NCI-H2227 treated with DMSO at 0.1 percent for 48 hours (cell line): ENCODE measurements around the gene DIO1.

Experiments used
- DNase-seq: peaks from one replicate; lab custom pipeline; 2025; lab: John Stamatoyannopoulos, UW

Gene DIO1

GRCh38 chr1:53942127-53942957, 48.4 kb downstream of the DIO1 start:
- no peak for DNase-seq

- DNase-seq: no peak
Measured at GRCh38 chr1:53943090-53943489, 49.1 kb downstream of the DIO1 start.

DNA sequence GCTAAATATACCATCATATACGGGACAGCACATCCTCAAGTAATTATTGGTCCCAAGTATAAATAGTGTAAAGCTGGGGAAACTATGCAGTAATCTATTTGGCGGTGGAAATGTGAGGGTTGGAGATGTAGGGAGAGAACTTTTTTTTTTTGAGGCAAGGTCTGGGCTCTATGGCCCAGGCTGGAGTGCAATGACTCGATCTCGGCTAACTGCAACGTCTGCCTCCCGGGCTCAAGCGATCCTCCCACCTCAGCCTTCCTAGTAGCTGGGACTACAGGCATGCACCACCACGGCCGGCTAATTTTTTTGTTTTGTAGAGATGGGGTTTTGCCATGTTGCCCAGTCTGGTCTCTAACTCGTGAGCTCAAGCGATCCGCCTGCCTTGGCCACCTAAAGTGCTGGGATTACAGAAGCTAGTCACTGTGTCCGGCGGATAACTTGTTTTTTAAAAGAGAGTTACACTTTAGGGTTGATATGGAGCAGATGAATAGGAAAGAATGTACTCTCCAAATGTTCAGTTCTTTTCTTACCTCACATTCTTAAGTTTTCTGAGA, 49.6 kb downstream of the DIO1 start:
- no peak for DNase-seq

DNA sequence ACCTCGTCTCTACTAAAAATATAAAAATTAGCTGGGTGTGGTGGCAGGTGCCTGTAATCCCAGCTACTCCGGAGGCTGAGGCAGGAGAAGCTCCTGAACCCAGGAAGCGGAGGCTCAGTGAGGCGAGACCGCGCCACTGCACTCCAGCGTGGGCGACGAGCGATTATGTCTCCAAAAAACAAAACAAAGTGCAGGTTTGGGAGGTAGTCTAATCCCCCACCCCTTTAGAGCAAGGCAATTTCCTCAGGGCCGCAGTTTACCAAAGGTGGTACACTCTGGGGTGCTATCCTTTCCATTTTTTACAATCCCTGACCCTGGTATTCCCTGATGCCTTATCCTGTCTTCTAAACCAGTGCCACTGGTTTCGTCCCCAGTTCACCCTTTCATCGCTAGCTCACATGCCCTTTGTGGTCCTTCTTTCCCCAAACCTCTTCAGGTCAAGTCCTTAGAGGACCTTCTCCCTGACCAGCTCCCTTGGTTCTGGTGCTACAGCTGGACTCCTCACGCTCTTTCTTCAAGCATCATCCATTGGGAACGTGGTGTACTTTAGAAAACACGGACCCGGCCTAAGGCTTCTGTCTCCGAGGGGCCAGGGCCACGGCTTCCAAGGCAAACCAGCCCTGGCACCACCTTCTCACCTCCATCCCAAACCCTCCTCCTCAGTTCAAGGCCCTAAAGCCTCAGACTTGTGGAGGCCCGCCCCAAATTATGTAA, 50.6 kb downstream of the DIO1 start:
- DNase-seq: no peak

DNA sequence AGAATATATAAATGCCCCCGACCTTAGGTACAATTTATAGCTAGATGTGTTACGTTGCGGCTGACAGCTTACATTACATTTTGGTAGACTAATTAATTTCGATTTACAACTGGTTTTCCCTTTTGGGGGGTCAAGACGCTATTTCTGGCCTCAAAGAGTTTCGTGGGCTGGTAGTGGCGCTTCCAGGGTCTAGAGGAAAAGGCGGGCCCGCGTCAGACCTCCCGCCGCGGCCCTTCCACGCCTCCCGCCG, 51.1 kb downstream of the DIO1 start:
- no peak for DNase-seq

- DNase-seq: peak; percentile 99
Measured at GRCh38 chr1:53945433-53946251, 51.7 kb downstream of the DIO1 start, which contains the start of gene IFT25. Gene IFT25, minus strand, starts transcription at chr1:53945699. Its CDS starts 5,617 bp downstream, at chr1:53940082.

- peak; percentile 96 for DNase-seq
Measured at GRCh38 chr1:53946252-53947171, 52.5 kb downstream of the DIO1 start, which contains the start of gene LRRC42. Gene LRRC42, plus strand, starts transcription at chr1:53946350. Its CDS starts 5,650 bp downstream, at chr1:53952000.

- DNase-seq: no peak
Measured at GRCh38 chr1:53947172-53947907, 53.4 kb downstream of the DIO1 start.

GRCh38 chr1:53948291-53948690, 54.3 kb downstream of the DIO1 start:
- no peak for DNase-seq

DNA sequence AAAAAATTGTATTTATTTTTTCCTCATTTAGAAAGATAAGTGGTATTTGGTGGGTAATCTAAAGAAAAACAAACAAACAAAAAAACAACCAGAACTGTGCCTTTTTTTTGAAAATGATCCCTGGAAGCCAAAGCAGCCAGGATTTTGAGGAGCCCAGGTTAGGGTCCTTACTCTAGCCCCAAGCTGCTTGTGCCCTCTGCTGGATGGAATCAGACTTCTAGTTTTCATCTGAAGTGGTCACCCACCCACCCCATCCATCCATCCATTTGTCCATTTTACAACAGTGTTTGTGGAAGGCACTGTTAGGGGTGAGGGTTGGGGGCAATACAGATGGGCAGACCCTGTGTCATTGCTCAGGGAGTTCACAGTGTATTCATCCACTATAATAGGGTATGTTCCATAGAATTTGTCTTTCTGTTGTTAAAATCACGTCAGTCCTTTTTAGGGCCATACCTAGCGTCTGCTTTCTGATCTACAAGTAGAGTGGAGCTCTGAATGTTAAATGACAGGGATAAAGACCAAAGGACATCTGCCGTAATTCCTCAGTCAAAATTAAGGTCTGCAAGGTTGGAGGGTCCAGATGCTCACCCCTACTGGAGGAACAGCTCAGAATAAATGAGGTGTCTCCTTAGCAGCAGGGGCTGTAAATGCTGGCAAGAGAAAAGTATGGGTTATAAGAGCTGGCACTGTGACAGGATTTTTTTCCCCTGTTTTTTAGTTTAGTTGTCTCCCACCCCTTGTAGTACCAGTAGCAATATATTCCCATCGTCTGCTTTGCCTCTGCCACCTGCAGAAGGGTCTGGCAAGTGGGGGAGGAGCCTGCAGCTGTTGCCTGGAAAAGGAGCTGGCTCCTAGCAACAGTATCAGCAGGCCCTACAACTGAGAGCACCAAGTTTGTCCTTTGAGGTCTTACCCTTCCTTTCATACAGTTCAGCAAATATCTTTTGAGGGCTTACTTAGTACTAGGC, 55.3 kb downstream of the DIO1 start:
- peak; percentile 89 for DNase-seq

DNA sequence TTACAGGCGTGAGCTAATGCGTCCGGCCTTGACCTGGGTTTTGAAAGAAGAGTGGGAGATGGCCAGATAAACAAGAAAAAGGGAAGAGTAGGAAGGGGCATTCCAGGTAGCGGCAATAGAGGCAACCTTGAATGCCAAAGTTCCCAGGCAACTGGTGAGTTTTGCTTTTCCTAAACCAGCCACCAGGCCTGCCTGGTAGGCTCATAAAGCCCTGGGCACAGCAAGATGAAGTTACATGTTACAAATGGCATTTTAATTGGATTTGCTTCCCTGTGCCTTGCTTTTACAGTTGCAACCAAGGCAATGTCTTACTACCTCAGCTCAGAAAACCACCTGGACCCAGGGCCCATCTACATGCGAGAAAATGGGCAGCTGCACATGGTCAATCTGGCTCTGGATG, 57.7 kb downstream of the DIO1 start:
- no peak for DNase-seq

DNA sequence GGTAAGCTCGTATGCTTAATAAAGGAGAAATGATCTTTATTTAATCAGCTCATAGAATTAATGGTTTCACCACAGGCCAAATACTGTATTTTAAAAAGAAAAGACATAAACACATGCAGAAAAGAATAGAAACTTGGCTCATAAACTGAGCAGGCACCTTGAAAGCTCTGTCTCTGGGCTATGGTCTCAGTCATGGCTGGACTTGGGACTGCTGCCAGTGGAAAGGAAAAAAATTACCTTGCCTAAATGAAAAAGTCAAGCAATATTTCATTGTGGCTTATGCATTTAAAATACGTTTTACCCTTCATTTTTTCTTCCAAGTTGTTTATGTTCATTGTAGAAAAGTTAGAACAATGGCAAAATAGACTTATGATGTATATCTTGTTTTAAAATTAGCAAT, 60.1 kb downstream of the DIO1 start:
- no peak for DNase-seq

DNA sequence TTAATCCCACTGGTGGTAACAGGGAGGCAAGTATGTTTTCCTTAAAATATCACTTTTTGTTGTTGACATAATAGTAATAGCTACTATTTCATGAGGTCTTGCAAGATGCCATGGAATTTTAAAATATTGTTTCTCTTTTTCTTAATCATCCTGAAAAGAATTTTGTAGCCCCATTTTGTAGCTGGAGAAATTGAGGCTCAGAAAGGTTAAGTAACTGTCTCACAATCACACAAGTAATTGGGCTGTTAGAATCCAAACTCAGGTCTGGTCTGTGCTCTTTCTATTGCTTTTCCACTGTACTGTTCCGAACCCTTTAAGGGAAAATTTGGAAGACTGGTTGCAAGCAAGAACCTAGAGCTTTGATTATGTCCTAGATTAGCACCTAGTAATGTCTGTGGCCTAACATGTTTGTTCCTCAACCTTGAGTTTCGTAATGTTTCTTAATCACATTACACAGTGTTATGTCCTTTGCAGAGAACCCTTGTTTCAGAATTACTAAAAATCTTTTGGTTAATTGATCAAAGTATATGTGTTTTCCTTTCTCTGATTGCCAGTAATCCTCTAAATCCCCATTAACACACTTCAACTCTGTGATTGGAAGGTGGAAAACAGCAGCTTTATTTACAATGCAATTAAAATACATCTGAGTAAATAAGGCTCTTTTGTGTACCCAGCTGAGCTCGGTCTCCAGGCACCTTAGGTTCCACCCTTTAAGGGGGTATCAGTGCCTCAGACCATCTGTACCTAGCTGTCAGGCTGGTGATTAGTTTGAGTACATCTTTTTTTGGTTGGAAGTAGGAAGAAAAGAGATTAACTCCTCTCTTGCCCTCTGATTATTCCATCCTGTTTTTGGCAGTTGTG, 62.6 kb downstream of the DIO1 start:
- no peak for DNase-seq

- DNase-seq: no peak
Measured at GRCh38 chr1:53957194-53957818, 63.3 kb downstream of the DIO1 start.

GRCh38 chr1:53959664-53960250, 65.8 kb downstream of the DIO1 start:
- no peak for DNase-seq
